K562 (cell line): ENCODE data around the gene UFC1. TPM values are rescaled to one million over a fixed set of nuclear protein-coding genes. Genes with fewer than 3 reads are reported as not detected.

Experiments
- ATAC-seq: fragments of 200-7000 bp; cut with Tn5 transposase; 3 replicates; pipeline ENCODE4 v1.9.1; 2020; ENCODE audit warnings: moderate library complexity
- BruUV-seq: library from RNA; stranded (reverse); fragments of 400-500 nt; replicated peaks from 2 replicates; lab custom pipeline; 2021; lab: Mats Ljungman, UMichigan
- CTCF ChIA-PET: fragments of 300-600 bp; formaldehyde crosslinking; extraction: SDS; loops from one replicate; lab custom pipeline; 2021; ENCODE audit warnings: low intra/inter-chr PET ratio; lab: Yijun Ruan, JAX
- POLR2A ChIA-PET: fragments of 300-600, 350-650 bp; sonication (Branson Sonifier 250); formaldehyde crosslinking; extraction: SDS; loops from one replicate; lab custom pipeline; 2021; ENCODE audit warnings: antibody characterized with exemption, inconsistent platforms; lab: Yijun Ruan, JAX
- DNase-seq, 4 experiments: peaks; one replicate each; pipeline versions ENCODE4 v3.0.0 to v3.0.0-alpha.2; 2011 to 2018; ENCODE audit warnings: low spot score in 3 of 4, mixed read lengths in 3 of 4; ENCODE audit errors: extremely low read depth in 1 of 4
- FAIRE-seq: peaks from 2 replicates; lab custom pipeline; 2011; peaks lifted over from hg19 to GRCh38; lab: Jason Lieb, UNC
- H2AFZ ChIP-seq: 2 replicates; pipeline ENCODE4 v1.6.0; 2011; ENCODE audit warnings: low read depth, low read length, control low read depth, inconsistent platforms
- H3K27ac ChIP-seq: fragments of 200-600 bp; 3 replicates; pipeline ENCODE4 v1.8.0; 2011; ENCODE audit warnings: low read depth, mild to moderate bottlenecking, control low read depth, inconsistent platforms, low read length, moderate library complexity, mixed read lengths; ENCODE audit errors: extremely low read depth
- H3K27me3 ChIP-seq, 2 experiments: fragments of 300-600 bp in 1 of 2; 2 replicates in 1 of 2; 3 replicates in 1 of 2; pipeline versions ENCODE4 v1.6.0 to v1.8.0; 2011; ENCODE audit warnings: inconsistent platforms in 2 of 2, low read length in 2 of 2, mild to moderate bottlenecking in 1 of 2, mixed read lengths in 1 of 2, moderate library complexity in 1 of 2; ENCODE audit not compliant: control insufficient read depth in 2 of 2, insufficient read depth in 2 of 2
- H3K36me3 ChIP-seq: fragments of 300-600 bp; 3 replicates; pipeline ENCODE4 v1.8.0; 2011; ENCODE audit warnings: mild to moderate bottlenecking, low read length, inconsistent platforms; ENCODE audit not compliant: control insufficient read depth, insufficient read depth
- H3K4me1 ChIP-seq, 2 experiments: fragments of 200-600 bp in 1 of 2; replicated peaks in 1 of 2; 2 replicates in 1 of 2; 3 replicates in 1 of 2; pipeline versions ENCODE4 v1.5.1 to v1.8.0; 2011; ENCODE audit warnings: inconsistent platforms in 2 of 2, low read length in 2 of 2, mild to moderate bottlenecking in 1 of 2, mixed read lengths in 1 of 2, moderate library complexity in 1 of 2; ENCODE audit not compliant: control insufficient read depth in 2 of 2, insufficient read depth in 2 of 2
- H3K4me2 ChIP-seq: 2 replicates; pipeline ENCODE4 v1.6.1; 2011; ENCODE audit warnings: low read length, control low read depth, inconsistent platforms, mixed read lengths; ENCODE audit not compliant: insufficient read depth
- H3K4me3 ChIP-seq: fragments of 200-600 bp; sonication (generic), shearing (Covaris generic); 2 replicates; pipeline ENCODE4 v1.5.1; 2016; ENCODE audit warnings: control low read depth, inconsistent platforms
- H3K79me2 ChIP-seq: fragments of 200-600 bp; 3 replicates; pipeline ENCODE4 v1.8.0; 2011; ENCODE audit warnings: low read length, inconsistent platforms; ENCODE audit not compliant: control insufficient read depth, insufficient read depth
- H3K9ac ChIP-seq, 2 experiments: 2 replicates each; pipeline versions ENCODE4 v1.6.0 to v1.6.1; 2011; ENCODE audit warnings: low read depth in 2 of 2, low read length in 2 of 2, control low read depth in 1 of 2, inconsistent platforms in 1 of 2, mild to moderate bottlenecking in 1 of 2, mixed read lengths in 1 of 2; ENCODE audit not compliant: insufficient read depth in 1 of 2
- H3K9me1 ChIP-seq: one replicate; pipeline ENCODE4 v1.6.0; 2011; ENCODE audit warnings: inconsistent platforms, mild to moderate bottlenecking, low read length, moderate library complexity; ENCODE audit not compliant: control insufficient read depth, insufficient read depth
- H3K9me3 ChIP-seq: replicated peaks from 2 replicates; pipeline ENCODE4 v1.5.1; 2011; ENCODE audit warnings: low read depth, low read length, inconsistent platforms; ENCODE audit not compliant: control insufficient read depth, insufficient read depth
- H4K20me1 ChIP-seq: replicated peaks from 2 replicates; pipeline ENCODE4 v1.6.1; 2011; ENCODE audit warnings: low read length, inconsistent platforms, mixed read lengths; ENCODE audit not compliant: control insufficient read depth, insufficient read depth
- BHLHE40 ChIP-seq: IDR thresholded peaks from 2 replicates; pipeline ENCODE4 v1.6.1; 2011; ENCODE audit warnings: low read length, improper control_type of control experiment
- COPS2 ChIP-seq: fragments of 450-650 bp; conservative IDR thresholded peaks from 2 replicates; pipeline ENCODE4 v1.6.1; 2016; ENCODE audit warnings: mild to moderate bottlenecking, moderate library complexity
- HMBOX1 ChIP-seq: sonication (generic); IDR thresholded peaks from 2 replicates; pipeline ENCODE4 v1.6.1; 2016
- RNF2 ChIP-seq: sonication (generic); IDR thresholded peaks from 2 replicates; pipeline ENCODE4 v1.6.1; 2016
- STAG1 ChIP-seq: sonication (generic); formaldehyde crosslinking; IDR thresholded peaks from 2 replicates; pipeline ENCODE4 v1.5.0; 2020; ENCODE audit warnings: missing genetic modification reagents, borderline replicate concordance
- WGBS: fragments of 100-300 bp; shearing (Covaris generic); methylation state at CpG from one replicate; pipeline ENCODE4 v1.1.6; 2016; ENCODE audit warnings: low coverage, mixed read lengths; ENCODE audit not compliant: insufficient coverage; ENCODE audit errors: missing lambda C conversion rate; 5-methylcytosine and 5-hydroxymethylcytosine counted together
- in situ Hi-C: fragments of 300-500 bp; cut with MboI; formaldehyde crosslinking; loops from 4 replicates; pipeline ENCODE4 v1.15.0; 2018; ENCODE audit warnings: inconsistent platforms, mixed read lengths
- intact Hi-C: fragments of 100-400 bp; cut with micrococcal nuclease; formaldehyde crosslinking; loops from 2 replicates; pipeline ENCODE4 v1.14.2; 2022
- polyA plus RNA-seq, 8 experiments: library from polyadenylated mRNA; depleted of rRNA in 4 of 8; stranded (reverse) in 5 of 8; unstranded in 3 of 8; fragments of >200 nt; fragmentation: Nextera tagmentation in 2 of 8; fragmentation: Illumina TruSeq in 1 of 8; extraction: Ambion mirVana in 2 of 8; extraction: Trizol in 1 of 8; gene quantifications; 2 replicates each; pipeline versions ENCODE4 v1.2.1 to v1.2.3, GENCODE V29; 2011 to 2014; ENCODE audit warnings: inconsistent platforms in 1 of 8, missing spikeins in 1 of 8
- total RNA-seq, 7 experiments: library from RNA; depleted of rRNA in 6 of 7; stranded (reverse); fragments of >200 nt in 6 of 7; fragmentation: Illumina TruSeq in 2 of 7; extraction: Trizol in 2 of 7; gene quantifications; 2 replicates each; pipeline versions ENCODE4 v1.2.1 to v1.2.3, GENCODE V29; 2011 to 2021; ENCODE audit warnings: low replicate concordance in 1 of 7

The UFC1 gene
- total and polyA plus RNA-seq, 9 of the 15 experiments (the other 6 are each of a cell fraction or from before 2014, with no cell fraction given) = 92.8 to 220 (median 161) TPM

- peaks cover 19 to 40% of the 10 kb centered on the region in 2 experiments; a peak in 4 of 5 replicates for H3K4me1 ChIP-seq
- ChIA-PET CTCF (no interaction called here), POLR2A (interaction anchor here (0.5 to 2.3 kb wide), 10 partner anchors 9 to 332 kb away, joined by 3 to 33 read pairs (median 3); partner anchors contain the start of gene PPOX)
- peak overlapping the region; percentile 96 for H3K27ac ChIP-seq
- no TSS peak for BruUV-seq
- no peaks in the 10 kb centered on the region for H3K9me3 ChIP-seq
- peak overlapping the region; percentile 90 for H3K4me3 ChIP-seq
- no peaks in the 10 kb centered on the region for H4K20me1 ChIP-seq
- peaks cover 47% of the 10 kb centered on the region for H3K36me3 ChIP-seq
- H3K79me2 ChIP-seq = peaks cover 26% of the 10 kb centered on the region
- in situ Hi-C loops = no loop called here
- intact Hi-C loops = loop anchor here (1.0 to 10.0 kb wide), 6 partner anchors 10 to 342 kb away; partner anchors contain the start of genes PPOX and USP21
- peak overlapping the region; percentile 87 to 96 for H3K9ac ChIP-seq
- 6% methylated on average over 15 of the region's 17 CpGs for WGBS
- ATAC-seq = peak; percentile 7; the same call in 2 of the 3 replicates
- H3K9me1 ChIP-seq = no peaks in the 10 kb centered on the region
- H3K27me3 ChIP-seq = no peaks in the 10 kb centered on the region
- no peak for TF ChIP-seq COPS2
- no peak for TF ChIP-seq RNF2
- TF ChIP-seq STAG1 (CRISPR knock-in tag) = peak; percentile 18; the same call in 1 of the 2 replicates
- TF ChIP-seq BHLHE40 = peak; percentile 10; the same call in 1 of the 2 replicates
- peak; percentile 45 for TF ChIP-seq HMBOX1
- TF ChIP-seq, all 486 proteins: peak for 3
- DNase-seq (peak in 1 of 4 experiments; percentile 23), FAIRE-seq (no peak)
- H3K4me2 ChIP-seq = peak overlapping the region; percentile 99
- peak overlapping the region; percentile 98 for H2AFZ ChIP-seq
These were observed 22.8 kb downstream of the UFC1 start for GRCh38 chr1:161176468-161177111.
